GM12872 (cell line): Measurements from ENCODE around the gene TMEM245.

Experiments
- TF ChIP-seq, protein P1 (sequence below): IDR thresholded peaks from 3 replicates; pipeline ENCODE4 v1.5.1; 2011; ENCODE audit warnings: low read depth, mild to moderate bottlenecking, low read length, moderate library complexity; ENCODE audit not compliant: insufficient read depth

Gene TMEM245

DNA sequence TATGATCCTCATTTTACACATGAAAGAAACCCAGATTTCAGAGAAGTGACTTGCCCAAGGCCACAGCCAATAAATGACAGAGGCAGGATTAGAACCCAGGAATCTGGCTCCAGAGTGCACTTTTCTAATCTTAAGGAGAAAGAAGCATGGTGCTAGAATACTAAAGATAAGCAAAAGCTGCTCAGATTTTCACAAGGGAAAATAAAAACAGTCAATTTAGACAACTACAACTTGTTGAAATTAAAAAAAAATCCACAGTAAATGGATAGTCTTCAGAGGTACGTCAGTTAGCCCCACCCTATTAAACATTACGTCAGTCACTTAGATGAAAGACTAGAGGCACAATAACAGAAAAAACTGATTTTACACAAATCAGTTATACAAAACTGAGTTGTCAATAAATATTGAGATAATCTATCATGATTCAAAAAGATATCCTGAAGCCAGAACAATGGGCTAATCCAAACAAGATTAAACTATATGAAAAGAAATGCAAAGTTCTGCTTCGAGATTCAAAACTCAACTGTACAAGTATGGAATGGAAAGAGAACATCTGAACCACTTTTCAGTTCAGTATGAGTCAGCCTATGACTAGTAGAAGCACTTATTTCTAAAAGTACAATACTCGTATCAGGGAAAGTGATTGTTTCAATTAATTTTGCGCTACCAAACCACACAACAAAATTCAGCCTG, 9.3 kb downstream of the TMEM245 start:
- TF ChIP-seq, protein P1, sequence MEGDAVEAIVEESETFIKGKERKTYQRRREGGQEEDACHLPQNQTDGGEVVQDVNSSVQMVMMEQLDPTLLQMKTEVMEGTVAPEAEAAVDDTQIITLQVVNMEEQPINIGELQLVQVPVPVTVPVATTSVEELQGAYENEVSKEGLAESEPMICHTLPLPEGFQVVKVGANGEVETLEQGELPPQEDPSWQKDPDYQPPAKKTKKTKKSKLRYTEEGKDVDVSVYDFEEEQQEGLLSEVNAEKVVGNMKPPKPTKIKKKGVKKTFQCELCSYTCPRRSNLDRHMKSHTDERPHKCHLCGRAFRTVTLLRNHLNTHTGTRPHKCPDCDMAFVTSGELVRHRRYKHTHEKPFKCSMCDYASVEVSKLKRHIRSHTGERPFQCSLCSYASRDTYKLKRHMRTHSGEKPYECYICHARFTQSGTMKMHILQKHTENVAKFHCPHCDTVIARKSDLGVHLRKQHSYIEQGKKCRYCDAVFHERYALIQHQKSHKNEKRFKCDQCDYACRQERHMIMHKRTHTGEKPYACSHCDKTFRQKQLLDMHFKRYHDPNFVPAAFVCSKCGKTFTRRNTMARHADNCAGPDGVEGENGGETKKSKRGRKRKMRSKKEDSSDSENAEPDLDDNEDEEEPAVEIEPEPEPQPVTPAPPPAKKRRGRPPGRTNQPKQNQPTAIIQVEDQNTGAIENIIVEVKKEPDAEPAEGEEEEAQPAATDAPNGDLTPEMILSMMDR: no peak

DNA sequence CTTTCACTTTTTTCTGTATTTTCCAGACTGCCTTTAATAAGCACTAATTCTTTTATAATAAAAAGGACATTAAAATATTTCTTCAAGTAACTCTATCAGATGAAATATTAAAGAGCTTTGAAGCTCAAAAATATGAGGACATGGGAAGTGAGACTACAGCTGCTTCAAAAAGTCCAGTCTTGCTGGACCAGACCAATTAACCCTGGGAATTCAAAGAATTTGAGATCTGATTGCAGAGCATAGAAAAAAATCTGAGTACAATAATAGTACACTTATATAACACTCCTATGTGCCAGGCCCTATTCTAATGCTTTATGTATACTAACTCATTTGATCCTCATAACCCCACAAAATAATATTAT, 9.8 kb downstream of the TMEM245 start:
- TF ChIP-seq, protein P1: no peak

DNA sequence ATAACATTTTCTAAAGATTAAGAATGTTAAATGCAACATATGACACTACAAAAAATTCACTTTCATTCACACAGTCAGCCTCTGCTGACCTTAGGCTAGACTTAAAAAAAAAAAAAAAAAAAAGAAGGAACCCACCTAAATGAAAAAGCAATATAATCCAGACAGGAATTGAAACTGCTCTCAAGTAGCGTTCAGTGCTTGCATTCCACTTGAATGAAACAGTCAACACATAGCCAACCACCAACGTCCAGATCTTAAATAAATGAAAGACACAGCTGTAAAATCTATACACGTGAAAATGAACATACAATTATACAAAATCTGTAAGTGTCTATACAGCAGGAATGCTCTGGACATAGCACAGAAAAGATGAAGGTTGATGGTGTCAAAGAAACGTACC, 11.4 kb downstream of the TMEM245 start:
- TF ChIP-seq, protein P1: no peak

- TF ChIP-seq, protein P1: no peak
Observed at GRCh38 chr9:109107402-109108240, 12.1 kb downstream of the TMEM245 start.

DNA sequence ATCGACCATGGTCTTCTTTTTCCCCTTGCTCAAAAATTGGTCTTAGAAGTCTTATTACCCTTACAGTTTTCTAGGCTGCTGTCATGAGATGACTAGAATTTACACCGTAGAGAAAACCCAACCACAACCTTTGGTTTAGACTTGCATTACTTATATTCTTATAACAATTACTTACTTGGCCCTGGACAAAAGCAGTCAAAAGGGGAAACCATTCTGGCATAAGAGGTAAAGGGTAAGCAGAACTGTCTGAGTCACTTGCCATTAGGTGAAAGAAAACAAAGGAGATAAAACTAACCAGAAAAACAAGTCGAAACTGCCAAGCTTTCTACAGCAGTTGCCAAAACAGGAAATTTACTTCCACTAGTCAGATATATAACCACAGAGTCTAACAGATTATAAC, 17.9 kb downstream of the TMEM245 start:
- TF ChIP-seq, protein P1: no peak

DNA sequence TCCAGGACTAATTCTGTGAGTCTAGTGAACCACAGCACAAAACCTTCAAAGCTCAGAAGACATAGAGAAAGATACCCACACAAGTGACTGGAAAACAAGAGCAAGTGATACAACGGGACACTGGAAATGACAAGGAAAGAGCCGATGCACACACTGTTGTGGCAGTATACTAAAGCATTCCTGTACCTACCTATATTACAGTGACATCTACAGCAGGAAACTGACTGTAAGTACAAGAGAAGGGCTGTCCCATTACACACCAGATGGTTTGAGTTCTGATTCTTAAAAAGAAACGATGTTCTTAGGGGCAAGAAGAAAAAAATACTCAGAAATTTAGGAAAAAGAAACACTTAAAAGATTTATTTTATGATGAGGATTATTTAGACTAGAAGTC, 18.5 kb downstream of the TMEM245 start:
- TF ChIP-seq, protein P1: no peak

GRCh38 chr9:109100543-109101201, 19.1 kb downstream of the TMEM245 start:
- TF ChIP-seq, protein P1: no peak
